ENCODE data around the gene TNFRSF21. TPM values are rescaled to one million over a fixed set of nuclear protein-coding genes. Genes with fewer than 3 reads are reported as not detected.

Gene TNFRSF21
- polyA plus RNA-seq, 3 donors: 0.43 to 0.86 (median 0.58) TPM

- Histone ChIP-seq H3K4me2 (replicated peaks; ENCODE audit: extremely low read depth, low read length, poor library complexity, severe bottlenecking) (no peak overlapping the region), H3K79me2 (ENCODE audit: insufficient read depth, low read length) (no peaks in the 10 kb centered on the region), H4K20me1 (ENCODE audit: insufficient read depth, low read length) (no peaks in the 10 kb centered on the region), H3K27me3 (ENCODE audit: control insufficient read depth in 2 of 2, insufficient read depth in 2 of 2, low read length in 2 of 2) (no peaks in the 10 kb centered on the region), H3K9me3 (replicated peaks in 1 of 2; ENCODE audit: control insufficient read depth in 1 of 2, insufficient read depth in 1 of 2, low read length in 2 of 2) (peaks cover 12 to 18% of the 10 kb centered on the region in 2 donors), H2AFZ (ENCODE audit: insufficient read depth, low read depth, low read length, poor library complexity, severe bottlenecking) (no peak overlapping the region), H3K4me3 (replicated peaks in 1 of 3; ENCODE audit: low read depth in 2 of 3, low read length in 3 of 3) (no peak overlapping the region), H3K9ac (ENCODE audit: insufficient read depth, low read length, poor library complexity, severe bottlenecking) (no peak overlapping the region), H3K36me3 (replicated peaks in 1 of 2; ENCODE audit: control insufficient read depth in 1 of 2, insufficient read depth in 2 of 2, low read length in 2 of 2) (no peaks in the 10 kb centered on the region), H3K27ac (ENCODE audit: low read depth in 1 of 2, low read length in 2 of 2) (no peak overlapping the region), H3K4me1 (ENCODE audit: control insufficient read depth in 1 of 2, insufficient read depth in 2 of 2, low read length in 2 of 2) (no peaks in the 10 kb centered on the region)
- no peak for TF ChIP-seq CTCF (IDR thresholded peaks at IDR 0.05)
- Mint-ChIP-seq H3K27me3 (ENCODE audit: low read depth in 3 of 3) (peaks cover 0 to 3% (median 2%) of the 10 kb centered on the region in 3 donors), H3K27ac (no peak overlapping the region), H3K4me1 (no peaks in the 10 kb centered on the region), H3K36me3 (peaks cover 0 to 3% of the 10 kb centered on the region in 2 donors), H3K4me3 (no peak overlapping the region), H3K9me3 (peaks cover 14 to 22% (median 17%) of the 10 kb centered on the region in 7 donors)
- no peak for DNase-seq
- intact Hi-C loops (cut with micrococcal nuclease): no loop called here
- WGBS (ENCODE audit: insufficient coverage): 78% methylated on average over 1 of the region's 4 CpGs
These were observed 14.7 kb downstream of the TNFRSF21 start for GRCh38 chr6:47294990-47295389.

- peaks cover 0 to 3% of the 10 kb centered on the region in 2 donors for H3K36me3 Mint-ChIP-seq
- H3K27ac Mint-ChIP-seq: no peak overlapping the region
- no peaks in the 10 kb centered on the region for H3K36me3 ChIP-seq (replicated peaks in 1 of 2; ENCODE audit: control insufficient read depth in 1 of 2, insufficient read depth in 2 of 2, low read length in 2 of 2)
- H3K79me2 ChIP-seq (ENCODE audit: insufficient read depth, low read length): no peaks in the 10 kb centered on the region
- no peaks in the 10 kb centered on the region for H3K27me3 ChIP-seq (ENCODE audit: control insufficient read depth in 2 of 2, insufficient read depth in 2 of 2, low read length in 2 of 2)
- intact Hi-C loops (cut with micrococcal nuclease): no loop called here
- H3K4me3 Mint-ChIP-seq: no peak overlapping the region
- no peaks in the 10 kb centered on the region for H4K20me1 ChIP-seq (ENCODE audit: insufficient read depth, low read length)
- H3K27ac ChIP-seq (ENCODE audit: low read depth in 1 of 2, low read length in 2 of 2): no peak overlapping the region
- peaks cover 13 to 18% of the 10 kb centered on the region in 2 donors for H3K9me3 ChIP-seq (replicated peaks in 1 of 2; ENCODE audit: control insufficient read depth in 1 of 2, insufficient read depth in 1 of 2, low read length in 2 of 2)
- no peaks in the 10 kb centered on the region for H3K4me1 ChIP-seq (ENCODE audit: control insufficient read depth in 1 of 2, insufficient read depth in 2 of 2, low read length in 2 of 2)
- no peak for TF ChIP-seq CTCF (IDR thresholded peaks at IDR 0.05)
- 83% methylated on average over 1 of the region's 2 CpGs for WGBS (ENCODE audit: insufficient coverage)
- H3K4me3 ChIP-seq (replicated peaks in 1 of 3; ENCODE audit: low read depth in 2 of 3, low read length in 3 of 3): no peak overlapping the region
- no peak for DNase-seq
- no peaks in the 10 kb centered on the region for H3K4me1 Mint-ChIP-seq
- H3K4me2 ChIP-seq (replicated peaks; ENCODE audit: extremely low read depth, low read length, poor library complexity, severe bottlenecking): no peak overlapping the region
- no peak overlapping the region for H2AFZ ChIP-seq (ENCODE audit: insufficient read depth, low read depth, low read length, poor library complexity, severe bottlenecking)
- H3K9ac ChIP-seq (ENCODE audit: insufficient read depth, low read length, poor library complexity, severe bottlenecking): no peak overlapping the region
- H3K9me3 Mint-ChIP-seq: peaks cover 18 to 28% (median 22%) of the 10 kb centered on the region in 7 donors
- peaks cover 0 to 3% (median 3%) of the 10 kb centered on the region in 3 donors for H3K27me3 Mint-ChIP-seq (ENCODE audit: low read depth in 3 of 3)
These were observed 16.8 kb downstream of the TNFRSF21 start for GRCh38 chr6:47292944-47293343.
